Thoracic aorta (tissue), 2 donors: ENCODE results near the gene GBF1. TPM values are rescaled to one million over a fixed set of nuclear protein-coding genes. Genes with fewer than 3 reads are reported as not detected.

Source experiments
- ATAC-seq: fragments of 150-250 bp; one replicate; pipeline ENCODE4 v1.8.0; 2017; ENCODE audit warnings: low read depth; ENCODE audit not compliant: insufficient number of reproducible peaks, low FRiP score
- DNase-seq: peaks from one replicate; pipeline ENCODE4 v3.0.0-alpha.2; 2020; ENCODE audit warnings: low spot score
- H3K27ac ChIP-seq, 2 donors: fragments of 200-600 bp; sonication (generic); 1 replicate in 1 of 2; 2 replicates in 1 of 2; pipeline ENCODE4 v1.5.1; 2016; ENCODE audit warnings: mild to moderate bottlenecking in 2 of 2, moderate library complexity in 2 of 2
- H3K27me3 ChIP-seq: fragments of 200-600 bp; sonication (generic); replicated peaks from 2 replicates; pipeline ENCODE4 v1.6.0; 2016; ENCODE audit warnings: mild to moderate bottlenecking; ENCODE audit not compliant: insufficient read depth
- H3K36me3 ChIP-seq: fragments of 200-600 bp; sonication (generic); one replicate; pipeline ENCODE4 v1.5.1; 2016
- H3K4me1 ChIP-seq, 2 donors: fragments of 200-600 bp; sonication (generic); 1 replicate in 1 of 2; 2 replicates in 1 of 2; pipeline versions ENCODE4 v1.5.1 to v1.6.0; 2016; ENCODE audit warnings: low read depth in 2 of 2, mild to moderate bottlenecking in 1 of 2; ENCODE audit not compliant: control insufficient read depth in 1 of 2
- H3K4me3 ChIP-seq: fragments of 200-600 bp; sonication (generic); 2 replicates; pipeline ENCODE4 v1.5.1; 2016; ENCODE audit warnings: mild to moderate bottlenecking
- H3K9me3 ChIP-seq: fragments of 200-600 bp; sonication (generic); 2 replicates; pipeline ENCODE4 v1.5.1; 2016
- total RNA-seq, 2 donors: library from RNA; depleted of rRNA; stranded (reverse); fragments of >200 nt; gene quantifications; one replicate each; pipeline versions ENCODE4 v1.1.0 to v1.2.3, GENCODE V29; 2016
- TF ChIP-seq, protein P1 (sequence below): fragments of 200-600 bp; sonication (generic); IDR thresholded peaks from one replicate; pipeline ENCODE4 v1.5.1; 2019; ENCODE audit warnings: antibody characterized with exemption

GBF1 gene
- total RNA-seq, 2 donors from 2014 or later: 38.1 to 44.9 TPM

DNA sequence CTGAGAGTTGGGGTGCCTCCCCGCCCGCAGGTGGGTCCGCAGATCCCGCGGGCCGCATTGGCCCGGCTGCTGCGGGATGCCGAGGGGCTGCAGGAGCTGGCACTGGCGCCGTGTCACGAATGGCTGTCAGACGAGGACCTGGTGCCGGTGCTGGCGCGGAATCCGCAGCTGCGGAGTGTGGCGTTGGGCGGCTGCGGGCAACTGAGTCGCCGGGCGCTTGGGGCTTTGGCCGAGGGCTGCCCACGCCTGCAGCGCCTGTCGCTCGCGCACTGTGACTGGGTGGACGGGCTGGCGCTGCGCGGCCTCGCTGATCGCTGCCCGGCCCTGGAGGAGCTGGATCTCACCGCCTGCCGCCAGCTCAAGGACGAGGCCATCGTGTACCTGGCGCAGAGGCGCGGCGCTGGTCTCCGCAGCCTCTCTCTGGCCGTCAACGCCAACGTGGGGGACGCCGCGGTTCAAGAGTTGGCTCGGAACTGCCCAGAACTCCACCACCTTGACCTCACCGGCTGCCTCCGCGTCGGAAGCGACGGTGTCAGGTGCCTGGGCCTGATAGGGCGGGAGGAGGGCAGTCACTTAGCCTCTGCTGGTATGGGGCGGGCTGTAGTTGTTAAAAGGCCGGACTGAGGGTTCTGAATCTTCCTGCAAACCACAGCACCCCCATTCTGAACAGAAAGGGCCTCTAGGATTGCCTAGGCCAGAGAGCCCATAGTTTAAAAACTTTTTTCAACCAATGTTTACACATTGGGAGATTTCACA, 176.6 kb downstream of the GBF1 start:
- ATAC-seq: no peak

GRCh38 chr10:102422545-102423129, 177.3 kb downstream of the GBF1 start:
- peak overlapping the region; percentile 72 to 80 for H3K27ac ChIP-seq
- no peaks in the 10 kb centered on the region for H3K27me3 ChIP-seq
- no peaks in the 10 kb centered on the region for H3K9me3 ChIP-seq
- peak overlapping the region; percentile 99 for H3K4me3 ChIP-seq
- H3K4me1 ChIP-seq: peaks cover 21 to 33% of the 10 kb centered on the region in 2 donors
- peaks cover 16% of the 10 kb centered on the region for H3K36me3 ChIP-seq
- no peak for DNase-seq
- no peak for ATAC-seq
- TF ChIP-seq, protein P1, sequence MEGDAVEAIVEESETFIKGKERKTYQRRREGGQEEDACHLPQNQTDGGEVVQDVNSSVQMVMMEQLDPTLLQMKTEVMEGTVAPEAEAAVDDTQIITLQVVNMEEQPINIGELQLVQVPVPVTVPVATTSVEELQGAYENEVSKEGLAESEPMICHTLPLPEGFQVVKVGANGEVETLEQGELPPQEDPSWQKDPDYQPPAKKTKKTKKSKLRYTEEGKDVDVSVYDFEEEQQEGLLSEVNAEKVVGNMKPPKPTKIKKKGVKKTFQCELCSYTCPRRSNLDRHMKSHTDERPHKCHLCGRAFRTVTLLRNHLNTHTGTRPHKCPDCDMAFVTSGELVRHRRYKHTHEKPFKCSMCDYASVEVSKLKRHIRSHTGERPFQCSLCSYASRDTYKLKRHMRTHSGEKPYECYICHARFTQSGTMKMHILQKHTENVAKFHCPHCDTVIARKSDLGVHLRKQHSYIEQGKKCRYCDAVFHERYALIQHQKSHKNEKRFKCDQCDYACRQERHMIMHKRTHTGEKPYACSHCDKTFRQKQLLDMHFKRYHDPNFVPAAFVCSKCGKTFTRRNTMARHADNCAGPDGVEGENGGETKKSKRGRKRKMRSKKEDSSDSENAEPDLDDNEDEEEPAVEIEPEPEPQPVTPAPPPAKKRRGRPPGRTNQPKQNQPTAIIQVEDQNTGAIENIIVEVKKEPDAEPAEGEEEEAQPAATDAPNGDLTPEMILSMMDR: peak; percentile 68

More for the DNA sequence above, 176.6 kb downstream of the GBF1 start:
- no peak for DNase-seq
- TF ChIP-seq, protein P1: no peak
- no peaks in the 10 kb centered on the region for H3K27me3 ChIP-seq
- peak overlapping the region; percentile 72 to 80 for H3K27ac ChIP-seq
- H3K9me3 ChIP-seq: no peaks in the 10 kb centered on the region
- H3K4me3 ChIP-seq: peak overlapping the region; percentile 99
- peaks cover 21 to 33% of the 10 kb centered on the region in 2 donors for H3K4me1 ChIP-seq
- H3K36me3 ChIP-seq: peaks cover 16% of the 10 kb centered on the region

- TF ChIP-seq, protein P1: no peak
- H3K27ac ChIP-seq: no peak overlapping the region
- H3K4me3 ChIP-seq: no peak overlapping the region
- ATAC-seq (no peak), DNase-seq (no peak)
- no peaks in the 10 kb centered on the region for H3K27me3 ChIP-seq
- H3K36me3 ChIP-seq: peaks cover 16% of the 10 kb centered on the region
- no peaks in the 10 kb centered on the region for H3K9me3 ChIP-seq
- peaks cover 21 to 33% of the 10 kb centered on the region in 2 donors for H3K4me1 ChIP-seq
Measured at GRCh38 chr10:102423372-102423968, 178.1 kb downstream of the GBF1 start.

GRCh38 chr10:102424145-102424544, 178.8 kb downstream of the GBF1 start:
- DNase-seq: no peak
- H3K4me3 ChIP-seq: no peak overlapping the region
- H3K9me3 ChIP-seq: no peaks in the 10 kb centered on the region
- H3K4me1 ChIP-seq: peaks cover 21 to 29% of the 10 kb centered on the region in 2 donors
- TF ChIP-seq, protein P1: no peak
- H3K27ac ChIP-seq: no peak overlapping the region
- H3K27me3 ChIP-seq: no peaks in the 10 kb centered on the region
- no peak for ATAC-seq
- peaks cover 16% of the 10 kb centered on the region for H3K36me3 ChIP-seq

GRCh38 chr10:102424916-102425315, 179.6 kb downstream of the GBF1 start:
- ATAC-seq: no peak
- Histone ChIP-seq H3K4me3 (no peak overlapping the region), H3K36me3 (peaks cover 16% of the 10 kb centered on the region), H3K4me1 (peaks cover 15 to 22% of the 10 kb centered on the region in 2 donors), H3K9me3 (no peaks in the 10 kb centered on the region), H3K27ac (no peak overlapping the region), H3K27me3 (no peaks in the 10 kb centered on the region)
- TF ChIP-seq, protein P1: no peak
- DNase-seq: no peak
